C4-2B (cell line): Measurements from ENCODE around the gene SNAPC5.

Source experiments
- CTCF ChIP-seq: fragments of 450-650 bp; conservative IDR thresholded peaks from 2 replicates; pipeline ENCODE4 v1.5.1; 2017; ENCODE audit warnings: mild to moderate bottlenecking
- ZFX ChIP-seq: fragments of 450-650 bp; IDR thresholded peaks from 2 replicates; pipeline ENCODE4 v1.6.1; 2017

GRCh38 chr15:66524838-66525237, 27.3 kb upstream of the SNAPC5 start:
- TF ChIP-seq CTCF (no peak), ZFX (no peak)
